PC-9 (cell line): ENCODE measurements around the gene MFF. TPM values are rescaled to one million over a fixed set of nuclear protein-coding genes. Genes with fewer than 3 reads are reported as not detected.

Experiments
- BruUV-seq: library from RNA; stranded (reverse); fragments of 400-500 nt; replicated peaks from 2 replicates; lab custom pipeline; 2021; lab: Mats Ljungman, UMichigan
- CTCF ChIA-PET: fragments of 300-600 bp; sonication (Branson Sonifier 250); formaldehyde crosslinking; loops from one replicate; lab custom pipeline; 2022; ENCODE audit warnings: antibody characterized with exemption; lab: Charles Lee
- POLR2A ChIA-PET: fragments of 300-600 bp; sonication (Branson Sonifier 250); formaldehyde crosslinking; loops from one replicate; lab custom pipeline; 2022; ENCODE audit warnings: antibody characterized with exemption; ENCODE audit not compliant: unreplicated experiment; lab: Charles Lee
- DNase-seq, 2 experiments: peaks; one replicate each; pipeline versions ENCODE4 v3.0.0 to v3.0.0-alpha.2; 2015 to 2022; ENCODE audit warnings: mixed read lengths in 1 of 2
- H2AFZ ChIP-seq: fragments of 200-600 bp; sonication (generic); 2 replicates; pipeline ENCODE4 v1.8.1; 2017; ENCODE audit warnings: antibody characterized with exemption
- H3F3A ChIP-seq: fragments of 200-600 bp; sonication (generic); 2 replicates; pipeline ENCODE4 v1.8.1; 2017; ENCODE audit warnings: antibody characterized with exemption, mild to moderate bottlenecking, low read depth; ENCODE audit not compliant: insufficient read depth
- H3K27ac ChIP-seq: fragments of 200-600 bp; sonication (generic); 2 replicates; pipeline ENCODE4 v1.6.1; 2016; ENCODE audit warnings: mixed run types
- H3K27me3 ChIP-seq: fragments of 200-600 bp; sonication (generic); 2 replicates; pipeline ENCODE4 v1.6.1; 2016; ENCODE audit warnings: low read depth, mixed run types; ENCODE audit not compliant: insufficient read depth
- H3K36me3 ChIP-seq: fragments of 200-600 bp; sonication (generic); 2 replicates; pipeline ENCODE4 v1.6.1; 2016; ENCODE audit warnings: low read depth, mixed run types
- H3K4me1 ChIP-seq: fragments of 200-600 bp; sonication (generic); replicated peaks from 2 replicates; pipeline ENCODE4 v1.6.1; 2016; ENCODE audit warnings: mixed run types; ENCODE audit not compliant: insufficient read depth
- H3K4me2 ChIP-seq: fragments of 200-600 bp; sonication (generic); 2 replicates; pipeline ENCODE4 v1.6.1; 2017; ENCODE audit warnings: mixed run types
- H3K4me3 ChIP-seq: fragments of 200-600 bp; sonication (generic); 2 replicates; pipeline ENCODE4 v1.6.1; 2016; ENCODE audit warnings: mixed run types
- H3K79me2 ChIP-seq: fragments of 200-600 bp; sonication (generic); 2 replicates; pipeline ENCODE4 v1.6.1; 2017; ENCODE audit warnings: low read depth, mixed run types
- H3K9me2 ChIP-seq: fragments of 200-600 bp; sonication (generic); 2 replicates; pipeline ENCODE4 v1.8.1; 2017; ENCODE audit warnings: mild to moderate bottlenecking; ENCODE audit not compliant: insufficient read depth
- H3K9me3 ChIP-seq: fragments of 200-600 bp; sonication (generic); 2 replicates; pipeline ENCODE4 v1.8.1; 2016; ENCODE audit warnings: low read depth; ENCODE audit not compliant: insufficient read depth
- H4K20me1 ChIP-seq: fragments of 200-600 bp; sonication (generic); 2 replicates; pipeline ENCODE4 v1.8.1; 2017; ENCODE audit not compliant: insufficient read depth
- CTCF ChIP-seq: fragments of 200-600 bp; sonication (generic); conservative IDR thresholded peaks from 2 replicates; pipeline ENCODE4 v1.6.1; 2017; ENCODE audit warnings: mixed run types, antibody characterized with exemption, mild to moderate bottlenecking, moderate library complexity
- EZH2 ChIP-seq: fragments of 200-600 bp; sonication (generic); IDR thresholded peaks from 2 replicates; pipeline ENCODE4 v1.8.0; 2017; ENCODE audit warnings: antibody characterized with exemption, low read depth
- intact Hi-C: fragments of 100-400 bp; cut with micrococcal nuclease; formaldehyde crosslinking; loops from one replicate; pipeline ENCODE4 v1.10.0; 2022; ENCODE audit not compliant: unreplicated experiment
- total RNA-seq: library from RNA; stranded (reverse); gene quantifications from 2 replicates; pipeline ENCODE4 v1.2.3, GENCODE V29; 2021

MFF gene
- total RNA-seq, 1 experiment from 2014 or later, result 144 TPM

GRCh38 chr2:227390468-227391256 is 65.6 kb downstream of the MFF start:
- ChIA-PET POLR2A (no interaction called here), CTCF (no interaction called here)
- Histone ChIP-seq H3K4me3 (no peak overlapping the region), H3K79me2 (no peaks in the 10 kb centered on the region), H3K4me1 (peaks cover 47% of the 10 kb centered on the region), H3K27ac (peak overlapping the region; percentile 99; the same call in 1 of the 2 replicates), H4K20me1 (no peaks in the 10 kb centered on the region), H3F3A (peaks cover 27% of the 10 kb centered on the region), H3K36me3 (no peaks in the 10 kb centered on the region), H3K9me2 (no peaks in the 10 kb centered on the region), H3K27me3 (no peaks in the 10 kb centered on the region), H2AFZ (no peak overlapping the region), H3K9me3 (peaks cover 5% of the 10 kb centered on the region; the same call in 1 of the 2 replicates), H3K4me2 (no peak overlapping the region)
- DNase-seq, result no peak
- TF ChIP-seq EZH2 (no peak), CTCF (no peak)
- no TSS peak for BruUV-seq
- intact Hi-C loops, result no loop called here

GRCh38 chr2:227394401-227394800 is 69.3 kb downstream of the MFF start:
- Histone ChIP-seq H3K4me2 (no peak overlapping the region), H3K27ac (no peak overlapping the region), H2AFZ (no peak overlapping the region), H3F3A (peaks cover under 1% of the 10 kb centered on the region), H3K36me3 (no peaks in the 10 kb centered on the region), H3K4me3 (no peak overlapping the region), H4K20me1 (no peaks in the 10 kb centered on the region), H3K9me2 (no peaks in the 10 kb centered on the region), H3K9me3 (peaks cover 5% of the 10 kb centered on the region; the same call in 1 of the 2 replicates), H3K79me2 (no peaks in the 10 kb centered on the region), H3K27me3 (no peaks in the 10 kb centered on the region), H3K4me1 (peaks cover 11% of the 10 kb centered on the region)
- BruUV-seq, result no TSS peak
- no peak for TF ChIP-seq CTCF
- TF ChIP-seq EZH2, result no peak
- ChIA-PET POLR2A (no interaction called here), CTCF (no interaction called here)
- DNase-seq, result no peak
- intact Hi-C loops, result no loop called here

- H3K27ac ChIP-seq, result 0 out of 2 replicates have a peak overlapping the region, but pooled peaks have one; percentile 33
- no peak for DNase-seq
- TF ChIP-seq CTCF (no peak), EZH2 (no peak)
- ChIA-PET POLR2A (no interaction called here), CTCF (no interaction called here)
- no peaks in the 10 kb centered on the region for H3K27me3 ChIP-seq
- no TSS peak for BruUV-seq
- H4K20me1 ChIP-seq, result no peaks in the 10 kb centered on the region
- H3K4me1 ChIP-seq, result no peaks in the 10 kb centered on the region; the same call in 1 of the 2 replicates
- no peaks in the 10 kb centered on the region for H3K79me2 ChIP-seq
- intact Hi-C loops, result no loop called here
- no peak overlapping the region for H3K4me2 ChIP-seq
- no peak overlapping the region for H3K4me3 ChIP-seq
- H2AFZ ChIP-seq, result no peak overlapping the region
- no peaks in the 10 kb centered on the region for H3F3A ChIP-seq
- H3K9me3 ChIP-seq, result no peaks in the 10 kb centered on the region
- H3K36me3 ChIP-seq, result no peaks in the 10 kb centered on the region
- H3K9me2 ChIP-seq, result no peaks in the 10 kb centered on the region
Observed at GRCh38 chr2:227395556-227395955, 70.5 kb downstream of the MFF start.
